Endothelial cell of hepatic sinusoid (primary cell): ENCODE data around the gene APOBEC3A.
"Not testable (repeated sequence)": the region's sequence is repeated elsewhere in the genome, so short reads cannot be mapped to it uniquely, and the experiment has no call there.

ENCODE experiments used
- in situ Hi-C: cut with HindIII; loops from 2 replicates; pipeline ENCODE4 v1.10.0; 2017; ENCODE audit warnings: low sequenced_read_pairs

Gene APOBEC3A

DNA sequence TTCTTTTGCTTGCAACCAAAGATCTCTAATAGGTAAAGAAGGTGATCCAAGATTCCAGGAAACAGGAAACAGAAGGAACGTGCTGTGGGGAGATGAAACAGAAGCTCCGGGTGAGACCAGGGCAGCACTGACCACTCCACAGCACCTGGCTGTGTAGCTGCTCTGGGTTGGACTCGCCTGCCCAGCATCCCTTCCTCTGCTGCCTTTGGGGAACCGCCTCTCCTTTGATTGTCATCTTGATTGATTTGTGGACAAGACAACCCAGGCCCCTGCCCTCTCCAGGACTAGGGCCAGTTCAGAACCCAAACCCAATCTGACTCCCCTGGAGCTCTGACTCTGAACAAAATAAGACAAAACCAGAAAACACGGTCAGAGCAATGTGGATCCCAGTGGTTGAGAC, 14.7 kb upstream of the APOBEC3A start:
- in situ Hi-C loops, result no loop called here

DNA sequence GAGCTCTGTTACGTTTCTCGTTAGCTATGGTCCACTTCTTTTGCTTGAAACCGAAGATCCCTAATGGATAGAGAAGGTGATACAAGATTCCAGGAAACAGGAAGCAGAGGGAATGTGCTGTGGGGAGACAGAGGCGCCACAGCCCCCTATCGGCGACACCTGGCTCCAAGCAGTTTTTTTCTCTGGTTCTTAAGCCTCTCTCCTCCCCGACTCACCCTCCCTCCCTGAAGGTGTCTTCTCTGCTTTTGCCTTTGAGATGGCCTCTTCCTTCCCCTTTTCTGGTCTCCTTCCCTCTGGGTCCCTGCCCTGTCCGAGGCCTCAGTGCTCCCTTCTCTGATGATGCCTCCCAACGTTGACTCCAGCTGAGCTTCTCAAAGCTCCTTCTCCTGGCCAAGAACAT, 14.2 kb upstream of the APOBEC3A start:
- in situ Hi-C loops, result no loop called here

DNA sequence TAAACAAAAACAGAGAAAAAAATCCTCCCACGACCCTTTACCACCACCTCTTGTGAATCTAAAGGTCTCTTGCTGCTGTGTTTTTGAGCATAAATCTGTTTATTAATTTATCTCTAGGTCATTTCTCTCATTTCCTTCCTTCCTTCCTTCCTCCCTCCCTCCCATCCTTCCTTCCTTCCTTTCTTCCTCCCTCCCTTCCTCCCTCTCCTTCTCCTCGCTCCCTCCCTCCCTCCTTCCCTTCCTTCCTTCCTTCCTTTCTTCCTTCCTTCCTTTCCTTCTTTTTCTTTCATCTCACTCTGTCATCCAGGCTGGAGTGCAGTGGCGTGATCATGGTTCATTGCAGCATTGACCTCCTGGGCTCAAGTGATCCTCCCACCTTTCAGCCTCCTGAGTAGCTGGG, 13.5 kb upstream of the APOBEC3A start:
- in situ Hi-C loops, result no loop called here

DNA sequence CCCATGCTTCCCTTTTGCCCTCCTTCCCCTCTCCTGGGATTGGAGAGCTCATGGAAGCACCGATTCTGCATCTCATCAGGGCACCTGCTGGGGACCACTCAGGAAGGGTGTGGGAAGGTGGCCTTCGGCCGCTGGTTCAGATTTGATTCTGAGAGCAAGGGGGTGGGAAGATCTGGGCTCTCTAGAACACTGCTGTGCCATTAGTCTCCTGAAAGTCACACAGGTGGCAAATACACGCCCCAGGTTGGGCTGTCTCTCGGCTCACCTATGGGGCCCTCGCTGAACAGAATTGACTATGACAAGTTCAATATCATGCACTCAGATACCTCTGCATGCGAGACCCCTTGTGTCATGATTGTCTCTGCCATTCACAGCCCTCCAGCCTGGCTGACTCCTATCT, 12.8 kb upstream of the APOBEC3A start:
- in situ Hi-C loops, result no loop called here

DNA sequence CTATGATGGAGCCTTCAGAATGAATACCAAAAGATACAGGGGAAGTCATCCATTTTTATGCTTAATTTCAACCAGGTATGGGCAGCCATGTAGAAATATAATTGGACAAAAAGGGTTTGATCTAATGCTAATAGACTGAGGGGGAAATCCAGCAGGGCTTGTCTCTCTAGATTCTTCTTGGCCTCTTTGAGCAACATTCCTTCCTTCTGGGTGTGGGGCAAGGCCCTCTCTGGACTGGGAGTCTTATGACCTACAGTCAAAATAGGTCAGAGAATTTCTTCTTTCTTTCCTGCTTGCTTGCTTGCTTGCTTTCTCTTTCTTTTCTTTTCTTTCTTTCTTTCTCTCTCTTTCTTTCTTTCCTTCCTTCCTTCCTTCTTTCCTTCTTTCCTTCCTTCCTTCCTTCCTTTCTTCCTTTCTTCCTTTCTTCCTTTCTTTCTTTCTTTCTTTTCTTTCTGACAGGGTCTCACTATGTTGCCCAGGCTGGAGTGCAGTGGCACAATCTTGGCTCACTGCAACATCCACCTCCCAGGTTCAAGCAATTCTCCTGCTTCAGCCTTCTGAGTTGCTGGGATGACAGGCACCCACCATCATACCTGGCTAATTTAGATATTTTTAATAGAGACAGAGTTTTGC, 11.6 kb upstream of the APOBEC3A start:
- in situ Hi-C loops, result not testable (repeated sequence)

DNA sequence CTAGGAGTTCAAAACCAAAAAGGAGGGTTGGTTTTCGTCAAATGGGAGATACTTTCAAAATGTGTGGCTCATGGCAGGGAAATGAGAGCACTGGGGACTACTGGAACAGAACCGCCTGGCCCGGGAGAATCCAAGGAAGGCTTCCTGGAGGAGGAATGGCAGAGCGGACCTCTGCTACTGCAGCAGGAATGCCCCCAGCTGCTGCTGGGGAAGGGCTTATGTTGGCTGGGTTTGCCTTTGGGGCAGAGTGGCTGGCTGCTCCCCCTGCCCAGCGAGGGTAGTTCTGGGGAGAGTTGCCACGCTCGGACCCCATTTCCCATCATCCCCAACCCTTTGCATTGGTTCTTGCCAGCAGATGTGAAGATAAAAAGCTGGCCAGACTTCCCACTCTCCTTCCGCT, 10.6 kb upstream of the APOBEC3A start:
- in situ Hi-C loops, result no loop called here

DNA sequence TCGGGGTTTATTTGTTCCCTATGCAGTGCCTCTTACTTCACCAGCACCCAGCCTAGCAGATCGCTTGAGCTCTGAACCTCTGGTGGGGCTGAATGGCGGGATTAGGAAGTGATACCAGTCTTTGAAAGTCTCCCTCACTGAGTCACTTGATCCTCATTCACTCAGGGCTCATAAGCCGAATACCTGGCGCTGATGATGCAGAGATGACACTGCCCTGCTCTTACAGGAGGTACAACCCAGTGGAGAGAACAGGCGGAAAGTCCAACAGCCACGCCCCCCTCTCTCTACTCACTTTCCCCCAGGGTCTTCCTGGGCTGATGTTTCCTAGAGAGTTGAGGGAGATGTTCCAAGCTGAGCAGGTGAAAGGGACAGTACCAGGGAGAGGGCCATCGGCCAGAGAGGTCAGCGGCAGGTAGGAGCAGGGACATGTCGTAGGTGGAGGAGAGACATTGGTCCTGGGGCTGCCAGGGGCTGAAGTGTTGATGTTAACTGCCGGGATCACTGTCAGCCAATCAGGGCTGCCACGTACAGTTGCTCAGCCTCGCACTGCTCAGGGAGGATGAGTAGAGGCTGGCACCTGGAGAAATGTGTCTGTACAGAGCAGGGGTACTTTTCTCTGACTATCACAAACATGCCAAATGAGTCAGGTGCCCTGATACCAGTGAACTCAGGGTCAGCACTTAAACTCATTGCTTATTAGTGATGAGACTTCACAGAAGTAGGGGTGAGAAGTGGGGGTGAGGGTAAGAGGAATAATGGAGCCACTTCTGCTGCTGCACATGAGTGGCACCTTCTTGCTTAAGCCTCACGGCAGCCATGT, 9.9 kb upstream of the APOBEC3A start:
- in situ Hi-C loops, result no loop called here

DNA sequence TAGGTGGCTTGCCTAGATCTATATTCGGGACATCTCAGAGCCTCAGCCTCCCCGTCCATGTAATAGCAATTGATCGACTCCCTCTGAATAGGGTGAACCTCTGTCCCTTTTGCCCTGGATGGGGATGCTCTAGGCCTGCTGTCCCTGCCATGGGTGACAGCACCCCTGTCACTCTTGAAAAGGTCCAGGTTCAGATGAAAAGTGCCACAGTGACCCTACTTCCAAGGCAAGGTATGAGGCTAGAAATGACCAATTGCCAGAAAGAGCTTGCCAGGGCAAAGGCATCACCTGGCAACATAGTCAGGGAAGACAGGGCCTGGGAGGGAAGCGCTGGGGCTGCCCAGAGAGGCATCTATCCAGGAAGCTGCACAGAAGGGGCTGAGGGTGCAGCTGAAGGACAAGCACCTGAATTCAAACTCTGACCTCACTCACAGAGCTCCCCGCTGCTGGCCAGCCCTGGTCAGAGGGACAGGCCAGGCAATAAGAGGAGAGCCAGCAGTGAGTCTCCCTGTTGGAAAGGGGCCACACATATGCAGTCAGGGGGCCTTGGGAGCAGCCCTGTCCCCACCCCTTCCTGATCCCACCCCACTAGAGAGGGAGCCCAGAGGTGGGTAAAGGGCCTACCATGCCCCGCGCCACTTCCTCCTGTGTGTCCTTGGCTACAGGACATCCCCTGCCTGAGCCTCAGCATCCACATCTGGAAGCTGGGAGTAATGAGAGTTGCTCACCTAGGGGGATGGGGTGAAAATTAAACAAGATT, 9.0 kb upstream of the APOBEC3A start:
- in situ Hi-C loops, result no loop called here

DNA sequence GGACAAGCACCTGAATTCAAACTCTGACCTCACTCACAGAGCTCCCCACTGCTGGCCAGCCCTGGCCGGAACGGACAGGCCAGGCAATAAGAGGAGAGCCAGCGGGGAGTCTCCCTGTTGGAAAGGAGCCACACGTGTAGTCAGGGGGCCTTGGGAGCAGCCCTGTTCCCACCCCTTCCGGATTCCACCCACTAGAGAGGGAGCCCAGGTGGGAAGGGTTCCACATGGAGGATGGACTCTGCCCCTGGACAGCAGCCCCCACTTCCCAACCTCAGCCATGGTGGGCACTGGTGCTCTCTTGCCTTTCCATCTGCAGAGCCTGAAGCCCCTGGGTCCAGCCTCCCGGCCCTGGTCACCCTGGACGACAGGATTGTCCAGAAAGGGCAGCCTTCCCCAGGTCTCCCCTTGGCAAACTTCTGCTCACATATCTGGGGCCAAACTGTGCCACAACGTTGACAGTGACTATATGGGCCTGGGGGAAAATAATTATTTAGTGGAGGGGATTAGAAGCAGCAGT, 7.5 kb upstream of the APOBEC3A start:
- in situ Hi-C loops, result no loop called here

DNA sequence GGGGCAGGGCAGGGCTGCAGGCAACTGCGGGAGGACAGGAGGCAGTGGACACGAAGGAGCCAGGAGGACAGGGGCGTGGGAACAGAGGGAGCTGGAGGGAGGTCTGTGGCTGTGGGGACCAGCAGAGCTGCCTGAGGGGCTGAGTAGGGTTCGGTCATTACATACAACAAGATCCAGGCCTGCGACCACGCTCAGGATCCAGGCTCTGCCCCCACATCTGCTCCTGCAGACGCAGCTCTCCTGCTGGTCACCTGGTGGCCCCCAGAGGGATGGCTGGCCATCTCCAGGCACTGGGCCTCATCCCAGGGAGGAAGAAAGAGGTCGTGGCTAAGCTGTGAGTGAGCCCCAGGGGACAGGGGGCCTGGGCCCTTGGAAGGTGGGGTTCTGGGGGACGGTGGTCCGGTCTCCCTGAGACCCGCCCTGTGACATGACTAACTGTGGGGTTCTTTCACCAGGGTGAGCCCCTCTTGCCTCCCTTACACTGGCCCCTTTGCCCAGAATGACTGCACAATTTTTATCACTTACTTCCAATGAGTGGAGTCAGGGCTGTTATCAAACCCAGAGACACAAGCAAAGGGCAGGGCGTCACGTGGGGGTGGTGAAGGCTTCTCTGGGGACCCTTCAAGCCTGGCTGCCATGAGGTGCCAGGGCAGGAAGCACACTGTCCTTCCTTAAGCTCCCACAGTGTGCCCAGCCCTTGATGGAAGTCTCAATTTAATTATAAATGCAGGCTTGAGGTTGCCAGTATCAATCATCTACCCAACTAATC, 6.7 kb upstream of the APOBEC3A start:
- in situ Hi-C loops, result no loop called here

DNA sequence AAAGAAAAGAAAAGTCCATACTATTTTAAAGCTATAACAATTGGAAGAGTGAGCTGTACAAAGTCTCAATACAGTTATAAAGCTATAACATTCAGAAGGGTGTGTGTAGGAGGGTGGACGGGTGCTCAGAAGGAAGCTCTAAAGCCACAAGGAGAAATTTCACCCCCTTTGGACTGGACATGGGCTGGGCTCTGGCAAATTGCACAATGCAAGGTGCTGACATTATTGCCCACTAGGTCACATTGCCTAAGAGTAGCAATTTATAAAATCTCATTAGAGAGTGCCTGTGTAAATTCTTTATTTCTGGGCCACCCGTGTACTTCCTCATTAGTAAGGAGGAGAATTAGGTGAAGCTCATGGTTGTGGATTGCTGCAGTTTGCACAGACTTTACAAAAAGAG, 5.7 kb upstream of the APOBEC3A start:
- in situ Hi-C loops, result no loop called here

DNA sequence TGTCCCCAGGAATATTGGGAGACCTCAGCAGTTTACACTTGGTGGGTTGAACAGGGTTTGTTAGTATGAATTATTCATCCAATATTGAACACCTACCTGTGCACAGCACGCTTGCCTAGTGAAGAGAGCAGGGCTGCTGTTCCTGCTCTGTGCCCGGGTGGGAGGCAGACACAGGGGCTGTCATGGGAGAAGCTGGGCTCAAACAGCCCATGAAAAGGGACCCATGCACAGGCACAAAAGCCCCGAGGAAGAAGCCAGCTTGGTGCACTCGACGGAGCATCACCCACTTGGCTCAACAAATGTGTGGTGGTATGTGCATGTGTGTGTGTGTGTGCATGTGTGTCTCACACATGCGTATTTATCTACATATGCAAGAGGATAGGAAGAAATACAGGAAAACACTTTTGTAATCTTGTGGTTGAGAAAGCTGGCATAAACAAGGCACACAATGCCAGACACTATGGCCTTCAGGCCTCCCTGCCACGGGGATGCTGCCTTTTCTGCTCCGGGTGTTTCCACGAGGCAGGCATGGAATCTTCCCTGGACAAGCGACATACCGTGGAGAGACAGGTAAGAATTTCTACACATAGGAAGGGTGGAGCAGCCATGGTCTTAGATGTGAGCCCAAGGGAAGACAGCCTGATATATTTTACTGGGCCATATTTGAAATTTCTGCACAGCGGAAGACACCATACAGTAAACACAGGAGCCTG, 5.0 kb upstream of the APOBEC3A start:
- in situ Hi-C loops, result no loop called here

DNA sequence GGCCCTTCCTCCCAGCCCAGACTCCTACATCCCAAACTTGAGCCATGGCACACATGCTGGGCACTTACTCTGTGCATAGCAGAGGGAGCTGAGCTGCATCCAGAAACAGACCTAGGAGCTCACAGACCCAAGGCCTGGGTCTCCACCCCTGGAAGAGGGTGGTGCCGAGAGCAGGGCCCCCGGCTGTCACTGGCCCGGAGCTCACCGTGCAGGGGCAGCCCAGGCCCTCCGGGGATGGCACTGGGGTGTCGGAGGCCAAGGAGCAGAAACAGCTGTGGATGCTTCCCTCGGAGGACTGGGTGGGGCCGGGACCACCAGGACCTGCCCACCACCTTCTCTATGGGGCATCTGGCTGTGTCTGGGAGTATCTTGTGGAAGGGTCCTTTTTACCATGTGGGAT, 4.3 kb upstream of the APOBEC3A start:
- in situ Hi-C loops, result no loop called here

DNA sequence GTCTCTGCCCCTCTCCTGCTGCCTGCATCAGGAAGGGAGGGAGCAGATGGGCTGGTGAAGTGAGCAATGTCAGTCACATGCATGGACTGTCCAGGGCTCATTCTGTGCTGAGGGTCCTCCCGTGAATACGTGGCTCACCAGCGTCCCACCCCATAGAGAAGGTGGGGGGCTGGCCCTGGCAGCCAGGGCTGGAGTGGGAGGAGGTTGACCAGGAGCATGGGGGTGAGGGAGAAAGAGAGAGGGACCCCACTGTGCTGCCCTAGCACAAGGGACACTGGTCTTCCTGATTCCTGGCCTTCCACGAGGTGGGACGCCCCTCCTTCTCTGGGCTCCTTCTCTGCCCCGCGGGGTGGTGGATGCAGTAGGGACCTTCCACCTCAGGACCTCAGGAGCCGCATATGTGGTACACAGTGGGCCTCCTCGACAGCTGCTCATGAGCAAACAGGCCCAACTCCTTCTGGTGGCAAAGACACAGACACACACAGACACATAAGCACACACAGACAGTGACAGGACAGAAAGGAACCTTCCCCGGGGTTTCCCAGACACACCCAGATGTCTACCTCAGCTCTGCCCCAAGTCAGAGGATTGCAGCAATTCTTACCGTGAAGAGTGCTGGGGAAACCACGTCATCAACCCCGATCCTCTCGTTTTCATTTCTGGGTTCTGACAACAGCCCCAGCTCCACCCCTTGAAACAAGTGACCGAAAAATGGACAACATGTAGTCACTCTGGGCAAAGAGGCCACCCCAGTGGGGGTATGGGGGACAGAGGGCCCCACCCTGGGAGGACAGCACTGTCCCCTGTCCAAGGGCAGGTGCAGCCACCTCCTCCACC, 3.6 kb upstream of the APOBEC3A start:
- in situ Hi-C loops, result no loop called here

DNA sequence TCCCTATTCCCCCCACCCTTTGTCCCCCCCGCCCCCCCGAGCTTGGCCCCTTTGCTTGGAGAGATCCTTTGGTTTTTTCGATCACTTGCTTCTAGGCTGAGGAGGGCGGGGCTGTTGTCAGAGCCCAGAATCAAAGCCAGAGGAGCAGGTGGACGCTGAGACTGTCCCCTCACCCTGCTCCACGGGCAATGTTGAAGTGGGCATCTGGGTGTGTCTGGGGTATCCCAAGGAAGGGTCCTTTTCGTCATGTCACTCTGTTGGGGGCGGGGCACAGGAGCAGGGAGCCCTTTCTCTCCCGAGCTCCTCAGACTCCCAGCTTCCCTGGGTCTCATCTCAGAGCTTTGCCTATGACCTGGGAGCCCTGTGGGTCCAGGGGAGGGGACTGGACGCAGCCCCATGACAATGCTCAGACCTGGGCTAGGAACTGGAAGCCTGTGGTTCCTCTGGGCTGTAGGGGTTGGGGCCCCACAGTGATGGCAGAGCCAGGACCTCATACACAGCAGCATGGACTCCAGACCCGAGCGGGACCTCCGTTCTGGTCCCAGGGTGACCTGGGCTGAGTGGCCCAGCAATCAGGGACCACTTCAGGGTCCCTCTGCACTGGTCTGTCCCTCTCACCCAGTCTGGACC, 2.9 kb upstream of the APOBEC3A start:
- in situ Hi-C loops, result no loop called here

DNA sequence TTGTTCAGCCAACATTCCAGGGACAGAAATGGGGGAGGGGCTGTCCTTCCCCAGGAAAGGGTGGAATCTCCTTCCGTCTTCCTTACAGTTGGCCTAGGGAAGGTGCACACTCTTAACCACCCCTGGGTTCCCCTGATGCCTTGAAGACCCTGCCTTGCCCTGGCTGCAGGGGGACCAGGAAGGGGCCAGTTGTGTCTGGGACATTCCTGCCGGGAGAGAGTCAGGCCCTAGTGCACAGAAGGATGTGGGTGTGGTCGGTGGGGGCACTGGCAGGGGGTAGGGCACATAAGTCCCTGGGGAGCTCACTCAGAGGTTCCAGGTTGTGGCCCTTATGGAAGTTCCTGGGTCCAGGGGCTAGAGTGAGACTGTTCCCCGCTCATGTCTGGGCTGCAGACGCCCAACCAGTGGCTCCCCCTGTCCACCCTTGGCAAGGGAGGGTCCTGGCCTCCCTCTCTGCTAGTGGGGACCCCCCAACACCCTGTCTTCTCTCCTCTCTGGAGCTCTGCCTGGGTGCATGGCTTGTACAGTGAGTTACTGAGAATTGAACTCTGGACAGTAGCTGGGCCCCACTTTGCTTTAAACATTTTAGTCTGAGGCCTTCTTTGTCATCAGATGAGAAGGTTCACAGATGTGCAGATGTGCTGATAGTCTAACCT, 2.0 kb upstream of the APOBEC3A start:
- in situ Hi-C loops, result no loop called here

DNA sequence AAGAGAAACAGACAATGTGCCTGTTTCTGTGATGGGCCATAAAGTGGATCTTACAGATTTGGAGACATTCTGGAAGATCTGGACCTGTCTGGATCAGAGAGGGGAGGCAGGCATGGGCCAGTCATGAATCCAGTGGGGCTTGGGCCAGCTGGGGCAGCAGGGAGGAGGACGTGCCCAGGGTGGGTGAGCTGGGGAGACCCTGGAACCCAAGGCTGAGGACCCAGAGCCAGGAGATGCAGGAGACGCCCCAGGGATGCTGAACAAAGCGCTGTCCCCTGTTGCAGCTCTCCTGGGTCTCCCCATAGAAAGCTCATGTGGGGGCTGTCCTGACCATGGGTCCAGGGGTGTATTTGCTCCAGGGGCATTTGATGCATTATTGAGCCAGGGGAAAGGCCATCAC, 1.5 kb upstream of the APOBEC3A start:
- in situ Hi-C loops, result no loop called here

DNA sequence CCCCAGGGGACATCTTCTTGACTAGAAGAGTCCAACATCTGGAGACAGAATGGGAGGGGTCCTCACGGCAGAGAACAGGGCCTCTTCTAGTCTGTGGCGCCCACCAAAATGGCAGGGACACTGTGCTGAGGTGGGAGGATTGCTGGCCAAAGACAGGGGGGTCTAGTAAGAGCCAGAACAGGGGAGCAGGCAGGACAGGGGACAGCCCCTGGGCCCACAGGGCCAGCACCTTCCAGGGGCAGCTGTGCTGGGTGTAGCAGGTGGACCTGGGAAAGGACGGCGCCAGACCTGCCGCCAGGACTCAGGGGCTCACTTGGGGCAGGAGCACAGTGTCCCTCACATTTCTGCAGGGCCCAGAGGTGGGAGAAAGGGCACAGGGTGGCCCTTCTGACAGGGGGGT, 858 bp upstream of the APOBEC3A start:
- in situ Hi-C loops, result no loop called here
